ENCODE measurements around the gene KSR1.

GRCh38 chr17:27647765-27648164, 191.5 kb downstream of the KSR1 start:
- TF ChIP-seq POLR2A (IDR thresholded peaks at IDR 0.05) (no peak), CTCF (IDR thresholded peaks at IDR 0.05) (no peak), POLR2AphosphoS5 (IDR thresholded peaks at IDR 0.05) (peak in 1 of 3 donors; percentile 21)
